Activated CD4-positive, alpha-beta T cell treated with anti-CD3 and anti-CD28 coated beads for 1 hour (primary cell): ENCODE measurements around the gene EXOC4.

Experiments used
- DNase-seq: peaks from one replicate; pipeline ENCODE4 v3.0.0-alpha.2; 2020

EXOC4 gene

GRCh38 chr7:133681529-133681928 is 428.7 kb downstream of the EXOC4 start:
- DNase-seq, result no peak

DNA sequence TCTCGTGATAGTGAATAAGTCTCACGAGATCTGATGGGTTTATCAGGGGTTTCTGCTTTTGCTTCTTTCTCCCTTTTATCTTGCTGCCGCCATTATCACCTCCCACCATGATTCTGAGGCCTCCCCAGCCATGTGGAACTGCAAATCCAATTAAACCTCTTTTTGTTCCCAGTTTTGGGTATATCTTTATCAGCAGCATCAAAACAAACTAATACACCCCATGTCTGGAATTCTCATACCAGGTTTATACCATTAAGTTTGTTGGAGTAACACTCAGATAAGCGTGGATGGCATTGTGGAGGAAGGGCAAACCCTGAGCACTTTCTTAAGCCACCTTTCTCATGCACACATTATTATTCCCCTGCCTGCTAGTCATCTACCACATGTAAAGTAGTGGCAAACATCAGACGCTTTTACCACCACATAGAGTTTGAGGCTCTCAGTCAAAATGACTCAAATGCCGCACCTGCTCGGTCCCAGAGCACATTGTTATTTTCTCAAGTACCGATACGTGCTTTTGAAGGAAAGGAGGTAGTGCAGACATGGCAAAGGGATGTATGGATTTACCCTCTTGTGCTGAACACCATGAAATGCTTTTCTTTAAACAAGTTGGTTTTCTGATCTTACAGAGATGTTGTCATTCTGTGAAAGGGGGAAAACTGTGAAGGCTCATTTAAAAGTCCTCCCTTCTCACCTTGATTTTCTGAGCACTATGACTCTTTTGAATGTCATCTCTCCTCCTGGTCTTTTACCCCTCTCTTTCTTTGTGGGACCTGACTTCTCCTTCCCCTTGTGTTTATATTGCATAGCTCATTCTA is 429.7 kb downstream of the EXOC4 start:
- DNase-seq, result no peak

- DNase-seq, result no peak
Observed at GRCh38 chr7:133683182-133683454, 430.2 kb downstream of the EXOC4 start.

DNA sequence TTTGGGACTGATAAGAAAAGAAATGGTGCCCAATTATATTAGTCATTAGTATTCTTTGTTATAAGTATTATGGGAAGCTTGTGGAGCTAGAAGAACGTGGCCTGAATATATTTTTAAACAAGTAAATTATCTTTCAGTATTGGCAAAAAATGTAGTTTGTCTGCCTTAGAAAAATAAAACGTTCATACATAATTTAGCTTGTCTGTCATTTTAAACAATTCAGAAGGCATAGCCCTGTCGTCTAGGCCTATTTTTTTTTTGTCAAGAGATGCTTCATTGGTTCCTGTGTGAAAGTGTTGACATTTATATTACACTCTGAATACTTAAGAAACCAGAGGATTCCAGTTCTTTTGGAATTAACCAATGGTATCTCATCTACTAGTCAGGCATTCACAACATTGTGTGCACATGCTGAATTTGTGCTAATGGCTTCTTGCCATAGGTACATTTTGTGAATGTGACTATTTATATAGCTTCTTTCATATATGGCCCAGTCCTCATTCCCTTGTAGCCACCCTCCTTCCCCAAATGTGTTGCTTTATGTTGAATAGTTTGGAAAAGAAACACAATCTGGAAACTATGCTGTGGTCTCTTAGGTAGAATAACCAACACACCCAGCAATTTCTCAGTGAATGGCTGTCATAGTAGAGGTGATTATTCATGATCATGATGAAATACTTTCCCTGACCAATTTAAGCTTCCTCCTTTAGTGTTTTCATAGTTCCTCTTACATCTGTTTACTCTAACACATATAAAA is 435.8 kb downstream of the EXOC4 start:
- no peak for DNase-seq

- no peak for DNase-seq
Observed at GRCh38 chr7:133690740-133691139, 437.9 kb downstream of the EXOC4 start.

DNA sequence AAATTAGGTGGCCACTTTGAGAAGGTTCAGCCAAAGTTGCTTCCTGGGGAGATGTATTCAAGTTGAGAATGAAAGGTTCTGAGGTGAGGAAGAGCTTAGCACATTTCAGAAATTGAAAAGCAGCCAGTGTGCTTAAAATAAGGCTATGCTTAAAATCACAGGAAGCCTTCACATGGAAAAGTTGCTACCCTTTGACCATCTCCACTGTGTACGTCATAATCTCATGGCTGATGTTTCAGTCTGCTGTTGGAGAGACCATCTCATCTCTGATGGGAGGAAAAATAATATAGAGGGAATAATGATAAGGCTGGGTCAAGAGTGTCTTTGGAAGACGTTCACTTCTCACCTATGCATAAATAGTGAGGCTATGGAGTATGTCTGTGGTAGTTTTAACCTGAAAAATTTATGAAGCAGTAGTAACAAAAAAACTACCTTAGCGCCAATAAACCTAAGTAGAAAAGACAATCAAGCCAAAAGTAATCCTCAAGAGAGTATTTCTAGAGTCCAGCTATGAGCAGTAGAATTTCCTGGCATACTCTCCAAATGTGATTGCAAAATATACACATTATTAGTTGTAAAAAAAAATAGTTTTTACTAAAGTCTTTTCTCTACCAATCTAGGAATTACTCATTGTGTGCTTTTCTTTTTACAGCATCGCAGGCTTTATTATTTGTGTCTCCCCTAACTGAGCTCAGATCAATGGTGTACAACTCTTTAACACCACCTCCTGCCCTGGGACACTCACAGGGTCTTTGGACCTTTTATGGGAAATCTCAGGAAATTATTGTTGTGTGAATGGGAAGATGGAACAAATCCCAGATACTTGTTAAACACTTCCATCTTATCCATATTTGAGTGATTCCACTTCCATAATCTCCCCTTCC is 439.1 kb downstream of the EXOC4 start:
- no peak for DNase-seq

- no peak for DNase-seq
Observed at GRCh38 chr7:133693281-133693680, 440.4 kb downstream of the EXOC4 start.

DNA sequence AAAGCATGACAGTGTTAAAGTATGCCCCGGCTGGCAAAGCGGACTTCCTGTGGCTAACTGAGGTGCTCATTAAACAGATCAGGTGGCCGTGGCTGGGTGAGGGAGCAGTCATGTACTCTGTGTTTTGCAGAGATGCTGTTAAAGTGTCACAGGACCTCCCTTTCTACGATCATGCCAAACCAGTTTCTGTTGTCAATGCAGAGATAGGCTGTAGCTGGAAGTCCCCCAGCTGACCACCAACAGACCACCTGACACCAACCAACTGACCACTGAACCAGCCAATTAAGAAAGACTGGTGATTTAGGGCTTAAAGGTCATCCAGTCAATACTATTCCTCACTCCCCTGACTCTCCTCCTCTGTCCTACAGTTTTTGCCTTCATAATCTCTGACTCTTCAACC is 443.2 kb downstream of the EXOC4 start:
- no peak for DNase-seq

- DNase-seq, result no peak
Observed at GRCh38 chr7:133697585-133697984, 444.7 kb downstream of the EXOC4 start.

DNA sequence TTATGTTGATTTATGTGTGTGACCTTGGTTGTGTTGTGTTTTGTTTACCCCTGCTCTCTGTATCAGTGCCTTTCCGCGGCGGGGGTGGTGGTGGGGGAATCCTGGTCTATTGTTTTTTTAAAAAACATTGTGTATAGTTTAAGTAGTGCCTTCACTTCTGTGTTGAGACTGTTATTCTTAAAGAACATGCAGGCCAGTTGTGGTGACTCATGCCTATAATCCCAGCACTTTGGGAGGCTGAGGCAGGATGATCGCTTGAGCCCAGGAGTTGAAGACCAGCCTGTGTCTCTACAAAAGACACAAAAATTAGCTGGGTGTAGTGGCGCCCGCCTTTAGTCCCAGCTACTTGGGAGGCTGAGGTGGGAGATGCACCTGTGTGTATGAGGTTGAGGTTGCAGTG is 445.2 kb downstream of the EXOC4 start:
- no peak for DNase-seq

DNA sequence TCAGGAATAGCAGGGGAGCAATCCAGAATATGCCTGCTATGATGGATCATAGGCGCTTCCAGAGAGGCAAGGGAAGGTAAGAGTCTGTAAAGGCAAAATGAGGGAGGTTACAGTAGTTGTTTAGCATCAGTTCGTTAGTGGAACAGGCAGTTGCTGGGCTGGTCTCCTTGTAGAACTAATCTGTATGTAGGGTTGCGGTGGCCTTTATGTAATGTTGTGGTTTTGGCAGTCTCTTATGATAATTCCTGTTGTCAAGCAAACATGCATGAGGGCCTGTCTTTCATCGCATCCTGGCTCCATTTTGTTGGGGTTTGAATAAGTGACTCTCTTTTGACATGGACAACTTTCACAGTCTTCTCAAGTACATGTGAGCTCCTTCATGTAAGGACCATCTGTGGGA is 446.5 kb downstream of the EXOC4 start:
- DNase-seq, result no peak

- DNase-seq, result no peak
Observed at GRCh38 chr7:133702078-133702477, 449.2 kb downstream of the EXOC4 start.

- no peak for DNase-seq
Observed at GRCh38 chr7:133702960-133703359, 450.1 kb downstream of the EXOC4 start.

GRCh38 chr7:133703547-133703946 is 450.7 kb downstream of the EXOC4 start:
- DNase-seq, result no peak

GRCh38 chr7:133704453-133704852 is 451.6 kb downstream of the EXOC4 start:
- no peak for DNase-seq

DNA sequence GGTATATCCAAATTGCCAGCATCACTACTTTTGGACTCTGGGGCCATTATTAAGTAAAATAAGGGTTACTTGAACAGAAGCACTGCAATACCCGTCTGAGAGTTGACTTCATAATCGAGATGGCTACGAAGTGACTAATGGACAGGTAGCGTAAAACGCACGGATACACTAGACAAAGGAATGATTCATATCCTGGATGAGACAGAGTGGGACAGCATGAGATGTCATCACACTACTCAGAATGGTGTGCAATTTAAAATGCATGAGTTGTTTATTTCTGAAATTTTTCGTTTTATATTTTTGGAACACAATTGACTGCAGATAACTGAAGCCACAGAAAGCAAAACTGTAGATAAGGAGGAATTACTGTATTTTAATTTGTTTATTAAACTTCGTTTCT is 452.7 kb downstream of the EXOC4 start:
- no peak for DNase-seq

GRCh38 chr7:133706016-133706415 is 453.1 kb downstream of the EXOC4 start:
- DNase-seq, result no peak

DNA sequence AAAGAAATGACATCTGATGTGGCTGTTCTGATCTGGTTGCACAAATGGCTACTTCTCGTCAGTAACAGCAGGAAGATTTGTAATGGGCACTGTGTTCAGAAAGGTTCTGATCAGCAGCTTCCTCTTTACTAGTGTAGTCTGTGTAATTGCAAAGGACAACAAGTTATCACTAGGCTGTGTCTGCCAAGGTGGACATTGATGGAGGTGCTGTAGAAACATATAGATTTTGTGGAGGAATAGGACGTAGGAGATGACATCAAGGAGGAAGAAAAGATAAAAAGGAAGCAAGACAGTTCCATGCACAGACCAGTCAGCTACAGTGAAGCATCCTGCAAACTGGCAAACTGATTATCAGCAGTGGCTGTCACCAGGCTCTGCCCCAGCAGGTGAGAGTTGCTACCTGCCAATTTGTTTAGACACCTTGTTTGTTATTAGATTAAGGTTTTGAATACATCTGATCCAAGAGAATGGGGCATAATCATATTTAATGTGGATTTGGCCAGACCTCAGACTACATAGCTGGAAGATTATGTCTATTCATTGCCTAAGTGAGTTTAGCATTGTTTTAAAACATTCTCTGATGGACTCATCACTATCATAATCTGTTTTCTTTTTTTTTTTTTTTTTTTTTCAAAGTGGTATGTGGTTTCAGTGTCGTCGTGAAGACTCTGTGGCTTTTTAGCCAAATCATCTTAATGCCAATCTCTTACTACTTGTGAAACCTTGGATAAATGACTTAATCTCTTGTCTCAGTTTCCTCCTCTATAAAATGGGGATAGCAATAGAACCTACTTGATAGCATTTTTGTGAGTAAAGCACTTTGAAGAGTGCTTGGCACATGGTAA is 456.4 kb downstream of the EXOC4 start:
- DNase-seq, result no peak

GRCh38 chr7:133712544-133712943 is 459.7 kb downstream of the EXOC4 start:
- no peak for DNase-seq

- DNase-seq, result no peak
Observed at GRCh38 chr7:133714654-133715053, 461.8 kb downstream of the EXOC4 start.

DNA sequence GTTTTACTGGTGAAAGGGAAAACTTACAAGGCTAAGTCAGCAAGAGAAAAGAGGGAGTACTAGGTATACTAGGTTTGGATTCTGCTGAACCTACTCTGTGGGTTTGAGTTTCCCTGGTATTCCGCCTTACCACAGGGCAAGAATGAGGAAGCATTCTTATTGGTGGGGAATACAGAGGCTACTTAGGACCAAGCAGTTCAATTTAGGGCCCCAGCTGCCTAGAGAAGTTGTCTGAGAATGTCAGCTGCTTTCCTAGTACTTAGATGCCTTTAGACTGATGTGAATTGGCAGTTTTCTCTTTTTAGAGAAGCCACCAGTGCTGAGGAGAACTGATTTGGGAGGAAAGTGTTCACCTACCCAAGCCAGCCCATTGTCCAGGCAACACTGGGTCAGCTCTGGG is 465.3 kb downstream of the EXOC4 start:
- no peak for DNase-seq

GRCh38 chr7:133723044-133723443 is 470.2 kb downstream of the EXOC4 start:
- no peak for DNase-seq

GRCh38 chr7:133724148-133724547 is 471.3 kb downstream of the EXOC4 start:
- DNase-seq, result no peak
